CD1c-positive myeloid dendritic cell (primary cell): ENCODE data around the gene SERPINB1.

Source experiments
- DNase-seq: peaks from one replicate; pipeline ENCODE4 v3.0.0-alpha.2; 2016; ENCODE audit errors: extremely low spot score

Gene SERPINB1

DNA sequence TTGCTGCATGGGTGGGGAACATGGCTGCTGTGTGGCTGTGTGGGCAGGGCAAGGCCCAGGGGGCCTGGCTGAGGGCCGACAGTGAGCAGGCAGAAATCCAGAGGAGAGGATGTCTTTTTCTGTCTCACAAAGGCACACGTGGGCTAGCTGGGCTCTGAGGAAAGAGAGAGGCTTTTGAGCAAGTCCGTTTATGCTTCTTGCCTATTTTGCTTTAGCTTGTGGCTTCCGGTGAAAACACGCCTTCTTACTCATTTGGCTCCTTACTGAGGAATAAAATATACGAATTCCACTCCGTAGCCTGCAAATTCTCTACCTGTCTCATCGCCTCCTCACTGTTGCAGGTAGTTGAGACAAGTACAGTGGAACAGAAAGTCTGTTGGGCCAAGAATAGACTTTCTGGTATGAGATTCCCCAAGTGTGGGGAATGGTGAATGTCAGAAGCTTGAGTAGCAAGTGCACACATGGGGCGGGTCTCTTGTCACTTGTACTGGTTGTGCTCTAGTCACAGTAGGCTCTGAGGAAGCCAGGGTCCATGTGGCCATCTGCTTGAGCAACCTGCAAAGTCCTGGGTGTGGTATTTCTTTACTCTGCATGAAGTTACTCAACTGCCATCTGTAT is 48.0 kb downstream of the SERPINB1 start:
- peak; percentile 51 for DNase-seq

DNA sequence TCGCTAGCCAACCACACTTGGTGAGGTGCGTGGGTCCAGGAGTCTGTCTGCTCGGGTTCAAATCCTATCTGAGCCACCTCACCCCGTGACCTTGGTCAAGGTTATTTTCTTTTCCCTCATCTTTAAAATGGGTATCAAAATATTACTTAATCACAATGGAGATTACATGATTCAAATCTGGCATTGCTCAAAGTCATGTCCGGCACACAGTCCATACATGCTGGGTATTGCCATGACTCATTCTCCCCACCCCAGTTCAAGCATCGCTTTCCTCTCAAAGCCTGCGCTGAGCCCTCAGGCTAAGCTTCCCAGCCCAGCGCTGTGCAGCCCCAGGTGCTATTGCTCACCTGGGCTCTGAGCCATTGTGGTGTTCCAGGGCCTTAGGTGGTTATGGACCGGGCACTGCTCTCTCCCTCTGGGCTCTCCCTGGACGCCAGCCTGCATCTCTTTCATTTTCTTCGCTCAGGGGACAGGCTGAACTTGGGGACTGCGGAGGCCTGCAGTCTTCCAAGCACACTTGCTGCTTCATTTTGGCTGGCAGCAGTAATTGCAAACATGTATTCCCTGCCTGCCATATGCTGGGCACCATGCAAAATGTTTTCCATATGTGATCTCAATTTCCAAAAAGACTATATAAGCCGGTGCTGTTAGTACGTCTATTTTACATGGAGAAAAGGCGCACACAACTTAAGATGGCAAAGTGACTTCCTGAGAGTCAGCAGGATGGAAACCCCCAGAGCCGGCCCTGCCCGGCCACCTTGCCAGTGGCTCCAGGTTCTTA is 49.1 kb downstream of the SERPINB1 start:
- no peak for DNase-seq

DNA sequence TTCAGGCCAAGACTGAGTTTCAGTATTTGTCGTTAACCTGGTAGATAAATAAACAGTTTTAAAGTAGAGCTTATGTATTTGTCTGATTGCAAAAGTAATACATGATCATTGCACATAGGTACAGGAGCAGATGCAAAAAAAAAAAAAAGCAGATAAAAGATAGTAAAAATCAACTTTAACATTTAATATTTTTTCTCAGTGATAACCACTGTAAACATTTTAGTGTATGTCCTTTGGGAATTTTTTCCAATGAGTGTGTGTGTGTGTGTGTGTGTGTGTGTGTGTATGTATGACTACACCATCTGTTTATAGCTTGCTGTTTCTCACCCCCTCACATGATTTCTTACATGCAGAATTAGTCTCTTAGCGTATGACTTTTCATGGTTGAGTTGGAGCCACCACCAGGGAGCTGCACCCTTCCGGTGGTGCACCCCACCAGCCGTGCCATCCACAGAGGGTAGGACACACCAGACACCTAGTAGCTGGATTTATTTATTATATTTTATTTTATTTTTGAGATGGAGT is 50.2 kb downstream of the SERPINB1 start:
- no peak for DNase-seq

DNA sequence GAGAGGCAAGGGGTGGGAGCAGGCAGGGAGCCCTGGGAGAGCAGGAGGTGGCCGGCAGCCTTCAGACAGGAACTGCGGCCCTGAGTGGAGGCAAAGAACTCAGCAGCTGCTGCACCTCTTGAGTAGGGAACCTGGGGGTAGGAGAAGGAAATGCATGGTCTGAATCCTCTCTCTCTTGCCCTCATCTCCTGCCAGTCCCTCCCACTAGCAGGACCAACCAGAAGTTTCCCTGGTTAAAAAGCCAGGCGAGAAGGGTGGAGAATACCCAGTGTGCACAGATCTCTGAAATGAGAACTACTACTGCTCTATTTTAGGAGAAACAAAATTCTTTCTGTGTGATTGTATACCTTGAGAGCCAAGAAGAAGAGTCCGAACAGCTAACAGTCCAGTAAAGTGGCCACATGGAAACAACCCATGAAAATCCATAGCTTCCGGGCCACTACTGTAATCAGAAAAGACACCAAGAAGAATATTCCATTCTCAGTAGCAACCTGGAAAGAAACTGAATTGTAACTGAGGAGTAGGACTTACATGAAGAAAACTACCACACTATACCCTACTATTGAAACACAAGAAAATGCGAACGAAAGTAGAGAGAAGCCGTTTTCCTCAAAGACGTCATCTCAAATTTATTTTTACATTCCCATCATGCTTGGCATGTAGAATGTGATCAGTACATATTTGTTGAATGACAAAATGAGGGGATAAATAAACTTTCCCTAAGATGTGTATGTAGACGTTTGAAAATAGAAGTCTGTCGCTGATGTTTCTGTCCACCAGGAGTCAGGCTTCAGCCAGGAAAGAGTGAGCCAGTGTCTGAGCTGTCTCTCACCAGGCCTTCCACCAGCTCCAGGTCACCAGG is 50.8 kb downstream of the SERPINB1 start:
- peak; percentile 76 for DNase-seq

DNA sequence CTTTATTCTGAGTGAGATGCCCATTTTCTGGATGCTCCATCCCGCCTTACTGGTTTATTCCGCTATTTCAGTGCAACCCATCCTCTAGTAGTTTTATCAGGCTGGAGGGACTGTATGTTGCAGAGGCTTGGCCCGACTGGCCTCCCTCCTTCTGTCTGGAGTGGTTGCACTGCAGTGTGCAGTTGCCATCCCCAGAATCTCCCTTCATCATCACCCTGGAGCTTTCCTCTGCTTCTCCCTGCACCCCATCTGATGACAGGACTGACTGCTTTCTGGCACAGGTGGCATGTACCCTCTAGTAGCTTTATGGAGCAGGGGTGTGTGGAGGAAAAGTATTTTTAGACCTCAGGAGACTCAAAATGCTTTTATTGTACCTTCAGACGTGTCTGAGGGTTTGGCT is 55.4 kb downstream of the SERPINB1 start:
- DNase-seq, result no peak

DNA sequence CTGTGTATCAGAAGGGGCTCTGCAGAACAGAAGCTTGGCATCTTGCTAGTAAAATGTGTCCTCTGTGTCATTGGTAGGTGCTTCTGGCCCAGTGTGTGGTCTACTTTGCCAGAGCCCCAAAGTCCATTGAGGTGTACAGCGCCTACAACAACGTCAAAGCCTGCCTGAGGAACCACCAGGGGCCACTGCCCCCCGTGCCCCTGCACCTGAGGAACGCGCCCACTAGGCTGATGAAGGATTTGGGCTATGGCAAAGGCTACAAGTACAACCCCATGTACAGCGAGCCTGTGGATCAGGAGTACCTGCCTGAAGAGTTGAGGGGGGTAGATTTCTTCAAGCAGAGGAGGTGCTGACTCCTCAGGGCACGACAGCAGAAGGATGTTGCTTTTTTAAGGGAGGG is 56.7 kb downstream of the SERPINB1 start:
- DNase-seq, result no peak

DNA sequence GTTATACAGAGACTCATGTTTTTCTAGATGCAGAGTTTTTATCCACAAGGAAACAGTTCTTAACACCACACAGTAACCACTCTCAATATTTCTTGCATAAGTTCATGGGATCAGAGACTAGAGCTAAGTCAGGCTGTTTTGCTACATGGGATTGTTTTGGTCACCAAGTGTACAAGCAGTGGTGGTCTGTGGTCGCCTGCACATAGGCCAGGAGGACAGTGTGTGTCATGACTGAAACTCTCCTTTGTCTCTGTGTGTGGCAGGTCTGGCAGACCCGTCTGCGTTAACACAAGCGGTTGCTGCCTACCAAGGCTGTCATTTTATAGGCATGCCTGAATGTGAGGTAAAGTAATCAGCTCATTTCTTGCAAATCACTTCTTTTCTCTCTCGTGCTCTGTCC is 57.6 kb downstream of the SERPINB1 start:
- no peak for DNase-seq

DNA sequence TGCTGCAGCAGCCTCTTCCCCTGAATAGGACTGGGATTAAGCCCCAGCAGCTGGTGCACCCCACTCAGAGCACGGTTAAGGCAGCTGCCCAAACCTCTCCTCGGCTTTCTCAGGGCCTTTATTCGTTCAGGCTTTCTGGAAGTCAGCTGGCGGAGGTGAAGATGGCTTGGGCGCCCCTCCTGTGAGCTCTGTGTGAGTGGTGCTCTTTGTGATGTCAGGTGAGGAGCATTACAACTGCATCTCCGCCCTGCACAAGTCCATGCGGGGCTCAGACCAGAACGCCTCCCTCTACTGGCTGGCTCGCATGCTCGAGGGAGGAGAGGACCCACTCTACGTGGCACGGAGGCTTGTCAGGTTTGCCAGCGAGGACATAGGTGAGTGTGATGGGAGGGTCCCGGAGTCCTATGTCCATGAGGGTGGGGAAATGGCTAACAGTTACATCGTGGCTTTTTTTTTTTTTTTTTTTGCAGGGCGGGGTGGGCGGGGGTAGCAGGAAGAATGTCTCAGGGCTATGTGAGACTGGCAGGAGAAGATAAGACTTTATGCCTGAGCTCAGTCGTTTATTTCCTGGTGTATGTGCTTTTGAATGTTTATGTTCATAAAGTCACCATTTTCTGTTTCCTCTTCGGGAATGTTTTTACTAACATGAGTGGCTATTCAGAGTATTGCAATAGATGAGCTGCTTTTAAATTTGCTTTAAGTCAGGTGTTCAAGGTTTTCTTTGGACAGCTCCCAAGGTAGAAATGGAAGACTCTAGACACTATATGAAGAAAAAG is 58.3 kb downstream of the SERPINB1 start:
- DNase-seq, result no peak

DNA sequence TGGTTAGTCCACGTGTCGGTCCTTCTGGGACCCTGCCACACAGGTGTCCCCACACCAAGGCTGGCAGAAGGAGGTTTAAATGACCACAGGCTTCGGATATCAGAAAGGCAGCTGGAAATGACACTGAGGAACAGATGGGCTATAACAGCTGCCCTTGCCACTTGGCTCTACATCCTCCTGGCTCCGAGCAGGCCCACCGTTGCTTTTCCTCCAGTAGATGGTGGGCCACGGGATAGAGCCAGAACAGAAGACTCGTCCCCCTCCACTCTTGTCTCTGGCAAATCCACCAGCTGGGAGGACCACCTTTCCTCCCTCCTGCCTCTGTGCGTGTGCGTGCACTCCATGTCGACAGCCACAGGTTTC is 58.9 kb downstream of the SERPINB1 start:
- DNase-seq, result no peak

DNA sequence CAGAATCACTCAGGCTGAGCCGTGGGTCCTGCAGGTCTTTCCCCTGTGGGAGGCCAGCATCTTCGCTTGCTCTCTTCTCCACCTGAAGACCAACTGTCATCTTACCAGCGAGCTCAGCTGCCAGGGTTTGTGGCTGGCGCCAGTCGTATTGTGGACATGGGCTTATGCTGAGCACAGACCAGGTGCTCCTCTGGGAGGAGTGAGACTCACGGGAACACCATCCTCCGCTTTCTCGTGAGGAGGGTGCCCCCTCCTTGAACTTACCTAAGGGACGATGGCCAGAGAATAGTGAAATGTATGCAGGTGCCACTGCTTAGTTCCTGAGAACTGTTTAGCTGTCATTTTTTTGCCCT is 59.3 kb downstream of the SERPINB1 start:
- DNase-seq, result no peak
